Measurements from ENCODE around the gene TNFAIP8L1. TPM values are rescaled to one million over a fixed set of nuclear protein-coding genes. Genes with fewer than 3 reads are reported as not detected.
A peak's percentile ranks its signal among the peaks of the same experiment; 100 is the strongest.

The TNFAIP8L1 gene
- total and polyA plus RNA-seq, 2 of the 8 experiments (the other 6 are each of a cell fraction or from before 2014, with no cell fraction given) = 3.2 to 6.1 TPM

DNA sequence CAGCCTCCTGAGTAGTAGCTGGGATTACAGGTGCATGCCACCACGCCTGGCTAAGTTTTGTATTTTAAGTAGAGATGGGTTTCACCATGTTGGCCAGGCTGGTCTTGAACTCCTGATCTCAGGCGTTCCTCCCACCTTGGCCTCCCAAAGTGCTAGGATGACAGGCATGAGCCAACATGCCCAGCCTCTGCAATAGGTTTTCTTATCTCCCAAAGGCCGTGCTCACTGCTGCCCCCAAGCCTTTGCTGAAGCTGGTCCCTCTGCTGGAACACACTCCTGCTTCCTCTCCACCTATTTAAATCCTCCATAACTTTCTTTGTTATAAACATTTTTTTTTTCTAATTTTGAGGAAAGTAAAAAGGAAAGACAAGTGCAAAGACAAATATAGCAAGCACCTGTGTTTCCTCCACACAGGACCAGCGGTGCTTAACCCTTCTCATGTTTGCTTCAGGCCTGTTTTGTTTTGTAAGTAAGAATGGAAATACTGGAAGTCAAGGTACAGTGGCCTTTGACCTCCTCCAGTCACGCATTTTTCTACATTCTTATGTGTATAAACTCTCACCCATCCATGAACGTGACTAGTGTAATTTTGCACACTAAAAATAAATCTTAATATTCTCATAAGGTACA, 14.5 kb upstream of the TNFAIP8L1 start:
- Histone ChIP-seq H3K4me3 (ENCODE audit: extremely low read depth in 1 of 4, insufficient read depth in 2 of 4, low read depth in 3 of 4, low read length in 4 of 4) (no peak overlapping the region), H3K56ac (replicated peaks; ENCODE audit: insufficient read length, low read depth, low read length) (no peak overlapping the region), H4K8ac (ENCODE audit: extremely low read depth, insufficient read depth, low read length) (no peak overlapping the region), H3K9me3 (ENCODE audit: insufficient read depth in 2 of 2, low read depth in 1 of 2, low read length in 1 of 2) (no peaks in the 10 kb centered on the region), H2AK5ac (ENCODE audit: low read depth, low read length) (no peak overlapping the region), H2BK15ac (ENCODE audit: low read length) (no peak overlapping the region), H3K79me2 (ENCODE audit: control insufficient read depth in 1 of 2, insufficient read depth in 2 of 2, low read length in 2 of 2) (no peaks in the 10 kb centered on the region), H3K4me2 (ENCODE audit: insufficient read depth in 1 of 2, low read depth in 2 of 2, low read length in 2 of 2) (no peak overlapping the region), H3K36me3 (ENCODE audit: control insufficient read depth in 2 of 4, insufficient read depth in 4 of 4, low read length in 3 of 4) (no peaks in the 10 kb centered on the region), H2BK12ac (ENCODE audit: low read depth, low read length) (no peak overlapping the region), H3K23me2 (ENCODE audit: low read depth, low read length) (no peaks in the 10 kb centered on the region), H3K4ac (replicated peaks; ENCODE audit: insufficient read length, low read depth, low read length) (no peak overlapping the region), H3K27ac (ENCODE audit: low read depth, low read length) (no peak overlapping the region), H4K91ac (replicated peaks; ENCODE audit: insufficient read length, low read length) (no peak overlapping the region), H3K23ac (ENCODE audit: insufficient read length) (no peak overlapping the region), H3K4me1 (replicated peaks in 1 of 4; ENCODE audit: control insufficient read depth in 3 of 4, insufficient read depth in 4 of 4, low read length in 3 of 4) (no peaks in the 10 kb centered on the region; a peak in 2 of 7 replicates), H2BK5ac (ENCODE audit: low read depth, low read length) (no peak overlapping the region; the same call in 1 of the 2 replicates), H2BK120ac (replicated peaks; ENCODE audit: low read depth, low read length) (no peak overlapping the region), H3K27me3 (replicated peaks in 1 of 4; ENCODE audit: control insufficient read depth in 3 of 4, extremely low read depth in 1 of 4, insufficient read depth in 3 of 4, low read length in 3 of 4) (no peaks in the 10 kb centered on the region), H2BK20ac (ENCODE audit: low read length) (no peak overlapping the region), H4K5ac (ENCODE audit: insufficient read length, low read depth, low read length) (no peak overlapping the region), H3K79me1 (ENCODE audit: low read depth, low read length) (no peaks in the 10 kb centered on the region), H4K20me1 (replicated peaks in 1 of 2; ENCODE audit: control insufficient read depth in 1 of 2, insufficient read depth in 2 of 2, low read length in 2 of 2) (no peaks in the 10 kb centered on the region), H3K14ac (ENCODE audit: insufficient read length) (no peak overlapping the region), H3K18ac (ENCODE audit: extremely low read depth, low read length) (no peak overlapping the region), H2AFZ (ENCODE audit: low read length) (no peak overlapping the region), H3K9ac (replicated peaks in 1 of 4; ENCODE audit: extremely low read depth in 1 of 4, low read depth in 3 of 4, low read length in 3 of 4) (no peak overlapping the region)
- CTCF ChIA-PET (ENCODE audit: partially characterized antibody) = interaction anchor here (0.6 to 16.3 kb wide), 14 partner anchors 9 to 544 kb away, joined by 3 to 316 read pairs (median 3); partner anchors contain the start of genes PLIN5 and TNFAIP8L1
- FAIRE-seq = peak; percentile 70
- POLR2A ChIA-PET (ENCODE audit: partially characterized antibody) = interaction anchor here (1.7 kb wide), 1 partner anchor 108 kb away, joined by 3 read pairs; no protein-coding TSS in a partner anchor
- WGBS, 2 experiments (ENCODE audit: extremely low coverage in 1 of 2, insufficient coverage in 1 of 2, insufficient read length in 1 of 2, insufficient replicate concordance in 2 of 2, low coverage in 1 of 2, low lambda C conversion rate in 2 of 2, missing lambda C conversion rate in 1 of 2) = 54% methylated on average over 6 of the region's 6 CpGs; no CpG with 5 or more reads in 1 of the 2 experiments
- DNase-seq (ENCODE audit: low read depth in 1 of 2, low spot score in 2 of 2) = no peak
- TF ChIP-seq RXRA (IDR thresholded peaks at IDR 0.05; ENCODE audit: insufficient read depth, low read depth, low read length) = no peak
- TF ChIP-seq JUND (IDR thresholded peaks at IDR 0.05; ENCODE audit: low read length) = no peak
- no peak for TF ChIP-seq TAF1 (IDR thresholded peaks at IDR 0.05; ENCODE audit: low read depth, low read length)
- TF ChIP-seq SIN3A (conservative IDR thresholded peaks at IDR 0.05 in 1 of 2, IDR thresholded peaks at IDR 0.05 in 1 of 2; ENCODE audit: low read depth in 1 of 2, low read length in 2 of 2) = no peak
- no peak for TF ChIP-seq YY1 (IDR thresholded peaks at IDR 0.05; ENCODE audit: low read depth, low read length)
- no peak for TF ChIP-seq GTF2F1 (IDR thresholded peaks at IDR 0.05; ENCODE audit: borderline replicate concordance, low read depth, low read length)
- no peak for TF ChIP-seq BCL11A (IDR thresholded peaks at IDR 0.05; ENCODE audit: low read depth in 2 of 2, low read length in 2 of 2)
- TF ChIP-seq, protein P1, sequence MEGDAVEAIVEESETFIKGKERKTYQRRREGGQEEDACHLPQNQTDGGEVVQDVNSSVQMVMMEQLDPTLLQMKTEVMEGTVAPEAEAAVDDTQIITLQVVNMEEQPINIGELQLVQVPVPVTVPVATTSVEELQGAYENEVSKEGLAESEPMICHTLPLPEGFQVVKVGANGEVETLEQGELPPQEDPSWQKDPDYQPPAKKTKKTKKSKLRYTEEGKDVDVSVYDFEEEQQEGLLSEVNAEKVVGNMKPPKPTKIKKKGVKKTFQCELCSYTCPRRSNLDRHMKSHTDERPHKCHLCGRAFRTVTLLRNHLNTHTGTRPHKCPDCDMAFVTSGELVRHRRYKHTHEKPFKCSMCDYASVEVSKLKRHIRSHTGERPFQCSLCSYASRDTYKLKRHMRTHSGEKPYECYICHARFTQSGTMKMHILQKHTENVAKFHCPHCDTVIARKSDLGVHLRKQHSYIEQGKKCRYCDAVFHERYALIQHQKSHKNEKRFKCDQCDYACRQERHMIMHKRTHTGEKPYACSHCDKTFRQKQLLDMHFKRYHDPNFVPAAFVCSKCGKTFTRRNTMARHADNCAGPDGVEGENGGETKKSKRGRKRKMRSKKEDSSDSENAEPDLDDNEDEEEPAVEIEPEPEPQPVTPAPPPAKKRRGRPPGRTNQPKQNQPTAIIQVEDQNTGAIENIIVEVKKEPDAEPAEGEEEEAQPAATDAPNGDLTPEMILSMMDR (IDR thresholded peaks at IDR 0.05; ENCODE audit: control extremely low read depth in 1 of 3, insufficient read depth in 1 of 3, low read depth in 1 of 3, low read length in 3 of 3) = peak; percentile 54 to 67 (median 65)
- TF ChIP-seq POLR2AphosphoS5 (IDR thresholded peaks at IDR 0.05; ENCODE audit: low read depth, low read length) = no peak
- no peak for TF ChIP-seq EZH2 (IDR thresholded peaks at IDR 0.05; ENCODE audit: low read depth, low read length, severe bottlenecking)
